Camera-type eye (tissue), 1 donor: ENCODE results near the gene NUMA1. TPM values are rescaled to one million over a fixed set of nuclear protein-coding genes. Genes with fewer than 3 reads are reported as not detected.

ENCODE experiments used
- total RNA-seq: library from RNA; depleted of rRNA; stranded (reverse); fragments of >200 nt; gene quantifications from one replicate; pipeline ENCODE4 v1.2.3, GENCODE V29; 2014

NUMA1 gene, protein sequence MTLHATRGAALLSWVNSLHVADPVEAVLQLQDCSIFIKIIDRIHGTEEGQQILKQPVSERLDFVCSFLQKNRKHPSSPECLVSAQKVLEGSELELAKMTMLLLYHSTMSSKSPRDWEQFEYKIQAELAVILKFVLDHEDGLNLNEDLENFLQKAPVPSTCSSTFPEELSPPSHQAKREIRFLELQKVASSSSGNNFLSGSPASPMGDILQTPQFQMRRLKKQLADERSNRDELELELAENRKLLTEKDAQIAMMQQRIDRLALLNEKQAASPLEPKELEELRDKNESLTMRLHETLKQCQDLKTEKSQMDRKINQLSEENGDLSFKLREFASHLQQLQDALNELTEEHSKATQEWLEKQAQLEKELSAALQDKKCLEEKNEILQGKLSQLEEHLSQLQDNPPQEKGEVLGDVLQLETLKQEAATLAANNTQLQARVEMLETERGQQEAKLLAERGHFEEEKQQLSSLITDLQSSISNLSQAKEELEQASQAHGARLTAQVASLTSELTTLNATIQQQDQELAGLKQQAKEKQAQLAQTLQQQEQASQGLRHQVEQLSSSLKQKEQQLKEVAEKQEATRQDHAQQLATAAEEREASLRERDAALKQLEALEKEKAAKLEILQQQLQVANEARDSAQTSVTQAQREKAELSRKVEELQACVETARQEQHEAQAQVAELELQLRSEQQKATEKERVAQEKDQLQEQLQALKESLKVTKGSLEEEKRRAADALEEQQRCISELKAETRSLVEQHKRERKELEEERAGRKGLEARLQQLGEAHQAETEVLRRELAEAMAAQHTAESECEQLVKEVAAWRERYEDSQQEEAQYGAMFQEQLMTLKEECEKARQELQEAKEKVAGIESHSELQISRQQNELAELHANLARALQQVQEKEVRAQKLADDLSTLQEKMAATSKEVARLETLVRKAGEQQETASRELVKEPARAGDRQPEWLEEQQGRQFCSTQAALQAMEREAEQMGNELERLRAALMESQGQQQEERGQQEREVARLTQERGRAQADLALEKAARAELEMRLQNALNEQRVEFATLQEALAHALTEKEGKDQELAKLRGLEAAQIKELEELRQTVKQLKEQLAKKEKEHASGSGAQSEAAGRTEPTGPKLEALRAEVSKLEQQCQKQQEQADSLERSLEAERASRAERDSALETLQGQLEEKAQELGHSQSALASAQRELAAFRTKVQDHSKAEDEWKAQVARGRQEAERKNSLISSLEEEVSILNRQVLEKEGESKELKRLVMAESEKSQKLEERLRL (N-terminal part only)
- 292 TPM for total RNA-seq

DNA sequence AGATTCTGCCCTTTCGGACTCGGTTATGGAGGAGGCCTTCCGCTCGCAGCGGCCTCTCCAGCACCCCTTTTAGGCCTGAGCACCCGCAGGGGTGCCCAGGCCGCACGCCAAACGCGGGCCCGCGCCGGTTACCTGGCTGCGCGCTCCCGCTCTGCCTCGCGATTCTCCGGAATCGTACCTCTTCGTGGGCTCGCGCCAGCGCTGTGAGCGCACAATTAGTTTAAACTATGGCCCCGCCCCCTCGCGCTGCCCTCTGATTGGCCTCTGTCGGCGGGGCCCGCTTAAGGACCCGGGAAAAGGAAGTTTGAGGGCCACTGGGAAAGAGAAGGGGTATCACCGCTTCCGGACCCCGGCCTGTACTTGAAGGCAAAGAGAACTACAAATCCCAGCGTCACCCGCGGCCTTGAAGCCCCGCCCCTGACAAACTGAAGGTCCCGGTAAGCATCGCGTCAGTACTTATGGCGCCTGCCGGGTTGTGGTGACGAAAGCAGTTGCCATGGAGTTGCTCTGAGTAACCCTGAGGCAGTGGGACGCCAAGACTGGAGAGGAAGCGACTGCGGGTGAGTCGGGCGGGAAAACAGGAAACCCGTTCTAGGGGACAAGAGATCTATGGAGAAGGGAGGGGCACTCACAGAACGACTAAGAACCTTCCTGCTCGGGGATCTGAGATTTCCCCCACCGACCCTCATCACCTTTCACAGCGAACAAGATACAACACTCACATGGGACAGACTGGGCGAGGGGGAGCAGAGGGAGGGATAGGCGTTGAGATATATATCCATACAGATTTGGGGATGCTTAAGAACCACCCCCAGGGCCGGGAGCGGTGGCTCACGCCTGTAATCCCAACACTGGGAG, at the start of gene NUMA1, which contains the start of gene LRRC51:
Gene NUMA1 (minus strand): TSS at position 217 of the 858 bp plus-strand sequence. CDS start 44,599 bp downstream, outside the sequence.
Gene LRRC51 (plus strand): TSS at position 525 of the 858 bp plus-strand sequence. CDS start 8,234 bp downstream, outside the sequence.

DNA sequence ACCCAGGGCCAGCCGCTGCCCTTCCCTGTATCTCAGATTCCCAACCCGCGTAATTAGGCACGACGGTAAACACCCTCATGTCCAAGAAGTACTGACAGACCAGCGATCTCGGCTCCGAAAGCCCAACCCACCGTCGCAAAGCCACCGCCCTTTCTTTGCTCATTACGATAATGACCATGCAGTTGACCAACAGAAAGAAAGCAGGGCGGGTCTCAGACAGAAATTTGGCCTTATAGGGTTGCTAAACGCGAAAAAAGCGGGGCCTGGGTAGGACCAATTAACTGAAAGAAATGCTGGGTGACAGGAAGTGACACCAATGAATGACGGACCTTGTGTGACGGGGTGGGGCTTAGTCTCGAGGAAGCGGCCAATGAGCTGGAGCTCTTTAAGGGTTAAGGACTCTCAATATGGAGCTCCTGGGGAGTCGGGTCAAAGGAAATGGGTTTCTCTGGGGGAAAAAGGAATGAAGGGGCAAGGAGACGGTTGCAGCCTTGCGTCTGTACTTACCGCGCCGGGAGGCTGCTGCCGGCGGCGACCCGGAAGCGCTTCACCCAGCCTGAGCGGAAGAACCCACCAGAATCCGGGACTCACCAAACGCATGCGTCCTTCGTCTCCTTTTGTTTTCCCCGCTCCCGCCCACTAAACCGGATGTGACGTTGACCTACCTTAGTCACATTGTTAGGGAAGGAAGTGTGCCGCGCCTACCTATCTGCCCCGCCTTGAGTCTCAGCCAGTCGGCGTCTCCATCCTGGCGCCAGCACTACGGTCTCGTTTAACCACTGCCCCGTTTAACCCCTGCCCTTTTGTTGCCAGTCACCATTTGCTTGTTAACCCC, 32.0 kb upstream of the NUMA1 start, which contains the start of gene ANAPC15:
Gene ANAPC15 (minus strand): TSS at position 553 of the 835 bp plus-strand sequence. CDS start 1,419 bp downstream, outside the sequence.

GRCh38 chr11:72105888-72106287, 25.5 kb upstream of the NUMA1 start, which contains the start of gene TOMT:
Gene TOMT, plus strand, starts transcription at chr11:72105924. Its CDS starts 28 bp downstream, at chr11:72105952.

DNA sequence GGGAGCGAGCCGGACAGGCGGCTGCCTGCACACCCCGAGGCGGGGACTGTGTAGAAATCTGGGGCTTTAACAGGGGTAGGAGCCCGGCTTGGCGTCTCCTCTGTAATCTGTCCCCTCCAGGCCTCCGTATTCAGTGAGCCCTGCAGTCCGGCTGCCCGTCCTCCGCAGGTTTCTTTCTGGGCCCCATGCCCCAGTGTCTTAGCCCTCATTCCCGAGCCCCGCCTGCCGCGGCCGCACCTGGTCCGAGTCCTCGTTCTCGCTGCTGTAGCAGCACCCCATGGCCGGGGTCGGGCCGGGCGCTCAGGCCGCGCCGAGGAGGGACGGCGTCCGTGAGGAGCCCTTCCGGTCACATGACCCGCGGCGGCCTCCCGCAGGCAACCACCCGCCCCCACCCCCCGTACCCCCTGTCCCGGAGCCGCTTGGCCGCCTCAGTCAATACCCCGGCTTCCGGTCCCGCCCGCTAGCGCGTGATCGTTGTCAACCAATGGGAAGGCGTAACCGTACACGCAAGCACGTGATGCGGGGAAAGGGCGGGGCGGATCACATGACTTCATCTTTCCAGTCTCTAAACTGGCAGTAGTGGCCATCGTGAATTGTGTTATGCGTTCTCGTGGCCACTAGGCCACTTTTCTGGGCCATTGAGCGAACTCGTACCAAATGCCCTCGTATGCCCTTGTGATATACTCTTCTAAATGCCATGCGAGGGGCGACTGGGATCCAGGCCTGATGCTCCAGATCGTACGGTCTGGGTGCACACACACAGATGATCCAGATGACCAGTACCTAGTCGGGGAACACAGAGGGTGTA, 22.8 kb upstream of the NUMA1 start, which contains the start of gene LAMTOR1:
Gene LAMTOR1 (minus strand): TSS at position 352 of the 808 bp plus-strand sequence. CDS start 73 bp downstream, at position 279.

DNA sequence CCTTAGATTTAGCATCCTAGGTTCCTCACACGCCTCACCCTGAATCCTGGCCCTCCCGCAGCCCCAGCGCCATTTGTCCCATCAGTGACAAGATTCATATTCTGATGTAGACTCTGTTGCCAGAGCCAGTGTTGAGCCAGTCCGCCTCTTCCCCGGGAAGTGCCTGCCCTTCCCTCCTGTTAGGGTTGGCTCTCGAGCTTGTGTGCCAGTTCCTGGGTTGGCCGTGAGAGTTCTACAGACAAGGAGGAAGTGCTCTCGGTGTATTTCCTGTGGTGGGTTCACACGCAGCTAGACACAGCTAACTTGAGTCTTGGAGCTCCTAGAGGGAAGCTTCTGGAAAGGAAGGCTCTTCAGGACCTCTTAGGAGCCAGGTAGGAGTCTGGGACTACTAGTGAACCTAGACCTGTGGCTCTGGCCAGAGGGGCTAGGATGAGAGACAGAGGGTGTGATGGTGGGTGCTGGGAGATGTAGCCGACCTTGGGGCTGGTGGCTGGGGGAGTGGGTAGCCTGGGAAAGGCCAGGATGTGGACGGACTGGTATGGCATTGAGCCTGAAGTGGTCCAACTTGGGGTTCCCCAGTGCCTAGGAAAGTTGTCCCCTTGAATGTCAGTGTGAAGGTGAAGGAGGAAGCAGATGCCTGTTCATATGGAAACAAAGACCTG, 81.6 kb downstream of the NUMA1 start, which contains the start of gene IL18BP:
Gene IL18BP (plus strand): TSS at position 261 of the 662 bp plus-strand sequence. CDS start 1,076 bp downstream, outside the sequence.

Other genes starting within 250 kb of the NUMA1 start
- not detected for gene DEFB108B, start 247.3 kb downstream of the NUMA1 start, total RNA-seq
- gene DEFB131B, start 202.1 kb downstream of the NUMA1 start, total RNA-seq: not detected
- gene XNDC1N, start 151.9 kb downstream of the NUMA1 start, total RNA-seq: 9.2 TPM
- 53.9 TPM for gene RNF121, start 151.5 kb downstream of the NUMA1 start, total RNA-seq
- 8.2 TPM for gene IL18BP, start 81.6 kb downstream of the NUMA1 start, total RNA-seq
- gene LRRC51, start 308 bp upstream of the NUMA1 start, total RNA-seq: 11.3 TPM
- 51.8 TPM for gene LAMTOR1, start 22.8 kb upstream of the NUMA1 start, total RNA-seq
- gene TOMT, start 25.4 kb upstream of the NUMA1 start, total RNA-seq: not detected
- gene ANAPC15, start 32.2 kb upstream of the NUMA1 start, total RNA-seq: 16.5 TPM
- not detected for gene FOLR3, start 55.2 kb upstream of the NUMA1 start, total RNA-seq
- 4.8 TPM for gene FOLR1, start 111.6 kb upstream of the NUMA1 start, total RNA-seq
- gene FOLR2, start 136.3 kb upstream of the NUMA1 start, total RNA-seq: 11.8 TPM
- 68.7 TPM for gene INPPL1, start 144.2 kb upstream of the NUMA1 start, total RNA-seq
- gene PHOX2A, start 163.6 kb upstream of the NUMA1 start, total RNA-seq: not detected